HepG2 (cell line): ENCODE measurements around the gene RNF213. TPM values are rescaled to one million over a fixed set of nuclear protein-coding genes. Genes with fewer than 3 reads are reported as not detected.

Experiments used
- ATAC-seq: fragments of 200-7000 bp; cut with Tn5 transposase; 3 replicates; pipeline ENCODE4 v1.9.1; 2020; ENCODE audit warnings: mild to moderate bottlenecking, moderate library complexity
- BruUV-seq: library from RNA; stranded (reverse); fragments of 400-500 nt; replicated peaks from 2 replicates; lab custom pipeline; 2021; lab: Mats Ljungman, UMichigan
- CTCF ChIA-PET: fragments of 300-600 bp; formaldehyde crosslinking; extraction: SDS; loops from one replicate; lab custom pipeline; 2021; ENCODE audit warnings: low total read pairs, inconsistent platforms, low intra/inter-chr PET ratio; lab: Yijun Ruan, JAX
- POLR2A ChIA-PET: fragments of 350-600 bp; sonication (Branson Sonifier 250); formaldehyde crosslinking; loops from one replicate; lab custom pipeline; 2020; ENCODE audit warnings: antibody characterized with exemption, inconsistent platforms; lab: Yijun Ruan, JAX
- DNase-seq: peaks from one replicate; pipeline ENCODE4 v3.0.0-alpha.2; 2015; ENCODE audit warnings: low spot score
- FAIRE-seq: peaks from 3 replicates; lab custom pipeline; 2011; peaks lifted over from hg19 to GRCh38; lab: Jason Lieb, UNC
- H2AFZ ChIP-seq: one replicate; pipeline ENCODE4 v1.6.1; 2011; ENCODE audit warnings: low read length, inconsistent platforms
- H3K27ac ChIP-seq: fragments of 300-600 bp; 3 replicates; pipeline ENCODE4 v1.8.0; 2011; ENCODE audit warnings: mixed run types, mild to moderate bottlenecking, mixed read lengths, low read length, inconsistent platforms; ENCODE audit not compliant: insufficient read depth; ENCODE audit errors: extremely low read length
- H3K27me3 ChIP-seq, 2 experiments: fragments of 200-600 bp in 1 of 2; 2 replicates in 1 of 2; 3 replicates in 1 of 2; pipeline versions ENCODE4 v1.6.0 to v1.8.0; 2011; ENCODE audit warnings: low read length in 2 of 2, mild to moderate bottlenecking in 2 of 2, moderate library complexity in 2 of 2, inconsistent platforms in 1 of 2; ENCODE audit not compliant: insufficient read depth in 2 of 2, control insufficient read depth in 1 of 2
- H3K36me3 ChIP-seq, 2 experiments: fragments of 200-600 bp in 1 of 2; replicated peaks in 1 of 2; 2 replicates in 1 of 2; 3 replicates in 1 of 2; pipeline versions ENCODE4 v1.5.1 to v1.8.0; 2011; ENCODE audit warnings: low read length in 2 of 2, inconsistent platforms in 1 of 2; ENCODE audit not compliant: insufficient read depth in 2 of 2, control insufficient read depth in 1 of 2
- H3K4me1 ChIP-seq: 2 replicates; pipeline ENCODE4 v1.5.1; 2012; ENCODE audit warnings: low read length, inconsistent platforms; ENCODE audit not compliant: insufficient read depth
- H3K4me2 ChIP-seq: 2 replicates; pipeline ENCODE4 v1.6.0; 2011; ENCODE audit warnings: low read depth, low read length, inconsistent platforms
- H3K4me3 ChIP-seq, 3 experiments: fragments of 200-600 bp in 1 of 3; sonication (generic), shearing (Covaris generic) in 1 of 3; replicated peaks in 1 of 3; 2 replicates each; pipeline ENCODE4 v1.5.1; 2011 to 2016; ENCODE audit warnings: low read length in 3 of 3, inconsistent platforms in 2 of 3, low read depth in 2 of 3, mild to moderate bottlenecking in 2 of 3, control low read depth in 1 of 3, mixed read lengths in 1 of 3; ENCODE audit not compliant: insufficient read depth in 1 of 3
- H3K79me2 ChIP-seq: one replicate; pipeline ENCODE4 v1.6.1; 2011; ENCODE audit warnings: low read length, inconsistent platforms; ENCODE audit not compliant: insufficient read depth
- H3K9ac ChIP-seq: 2 replicates; pipeline ENCODE4 v1.6.0; 2011; ENCODE audit warnings: mild to moderate bottlenecking, low read depth, low read length, inconsistent platforms; ENCODE audit not compliant: insufficient read depth
- H3K9me3 ChIP-seq: 2 replicates; pipeline ENCODE4 v1.5.1; 2012; ENCODE audit warnings: mild to moderate bottlenecking, low read length
- H4K20me1 ChIP-seq: 2 replicates; pipeline ENCODE4 v1.6.0; 2011; ENCODE audit warnings: inconsistent platforms, mild to moderate bottlenecking, low read length, moderate library complexity; ENCODE audit not compliant: insufficient read depth
- BCLAF1 ChIP-seq: fragments of 450-650 bp; IDR thresholded peaks from 2 replicates; pipeline ENCODE4 v1.6.1; 2017; ENCODE audit warnings: mild to moderate bottlenecking
- HNF1A ChIP-seq, 2 experiments: sonication (generic) in 1 of 2; formaldehyde crosslinking in 1 of 2; IDR thresholded peaks; 2 replicates each; pipeline versions ENCODE4 v1.4.0 to v1.6.1; 2016 to 2020; ENCODE audit warnings: borderline replicate concordance in 1 of 2, low read depth in 1 of 2, mild to moderate bottlenecking in 1 of 2, missing genetic modification reagents in 1 of 2
- KDM4B ChIP-seq: sonication (generic); formaldehyde crosslinking; IDR thresholded peaks from 2 replicates; pipeline ENCODE4 v1.4.0; 2020; ENCODE audit warnings: missing genetic modification reagents
- NFKB2 ChIP-seq: sonication (generic); formaldehyde crosslinking; IDR thresholded peaks from 2 replicates; pipeline ENCODE4 v1.4.0; 2020; ENCODE audit warnings: missing genetic modification reagents, borderline replicate concordance
- PCBP2 ChIP-seq: fragments of 200-400 bp; formaldehyde crosslinking; optimal IDR thresholded peaks from 2 replicates; pipeline ENCODE3; 2018; ENCODE audit warnings: low read length, low read depth; ENCODE audit not compliant: poor library complexity, severe bottlenecking
- RBAK ChIP-seq: sonication (generic); formaldehyde crosslinking; IDR thresholded peaks from 2 replicates; pipeline ENCODE4 v1.5.1; 2020; ENCODE audit warnings: mild to moderate bottlenecking, missing genetic modification reagents
- ZBTB7A ChIP-seq: sonication (generic); formaldehyde crosslinking; IDR thresholded peaks from 2 replicates; pipeline ENCODE4 v1.8.0; 2022; ENCODE audit warnings: mild to moderate bottlenecking, missing genetic modification reagents
- ZNF383 ChIP-seq: sonication (generic); formaldehyde crosslinking; IDR thresholded peaks from 2 replicates; pipeline ENCODE4 v1.4.0; 2020; ENCODE audit warnings: missing genetic modification reagents, mild to moderate bottlenecking, borderline replicate concordance
- ZNF607 ChIP-seq: sonication (generic); formaldehyde crosslinking; IDR thresholded peaks from 2 replicates; pipeline ENCODE4 v1.5.1; 2020; ENCODE audit warnings: missing genetic modification reagents, mild to moderate bottlenecking, borderline replicate concordance
- ZNF772 ChIP-seq: sonication (generic); formaldehyde crosslinking; IDR thresholded peaks from 2 replicates; pipeline ENCODE4 v1.5.0; 2020; ENCODE audit warnings: mild to moderate bottlenecking, missing genetic modification reagents
- WGBS: methylation state at CpG from one replicate; pipeline ENCODE4 v1.1.6; 2017; ENCODE audit warnings: low lambda C conversion rate; 5-methylcytosine and 5-hydroxymethylcytosine counted together
- in situ Hi-C: cut with HindIII; loops from 2 replicates; pipeline ENCODE4 v1.10.0; 2017; ENCODE audit warnings: low pct_unique_long_range_greater_than_20kb; ENCODE audit not compliant: extremely low pct_ligation_motif_present
- intact Hi-C: fragments of 100-400 bp; cut with micrococcal nuclease; formaldehyde crosslinking; loops from one replicate; pipeline ENCODE4 v1.10.0; 2022; ENCODE audit not compliant: unreplicated experiment
- polyA plus RNA-seq, 8 experiments: library from polyadenylated mRNA; depleted of rRNA in 3 of 8; stranded (reverse) in 7 of 8; unstranded in 1 of 8; fragments of >200 nt; fragmentation: Illumina TruSeq in 4 of 8; extraction: Trizol in 4 of 8; gene quantifications; 2 replicates each; pipeline versions ENCODE4 v1.2.1 to v1.2.3, GENCODE V29; 2011 to 2016; ENCODE audit warnings: low read depth in 4 of 8, missing spikeins in 1 of 8, mixed read lengths in 1 of 8; ENCODE audit not compliant: insufficient read depth in 1 of 8
- total RNA-seq, 5 experiments: library from RNA; depleted of rRNA; stranded (reverse); fragments of >200 nt; fragmentation: Illumina TruSeq; extraction: Trizol; gene quantifications; 2 replicates each; pipeline ENCODE4 v1.2.3, GENCODE V29; 2016; ENCODE audit warnings: low read depth in 1 of 5
- TF ChIP-seq, protein P1 (sequence below): sonication (generic); formaldehyde crosslinking; IDR thresholded peaks from 2 replicates; pipeline ENCODE4 v1.4.0; 2020; ENCODE audit warnings: low read depth, mild to moderate bottlenecking, missing genetic modification reagents
- TF ChIP-seq, protein P2 (sequence below): sonication (generic); formaldehyde crosslinking; IDR thresholded peaks from 2 replicates; pipeline ENCODE4 v1.8.1; 2023; ENCODE audit warnings: mild to moderate bottlenecking, inconsistent platforms, moderate library complexity, missing genetic modification reagents, borderline replicate concordance

RNF213 gene
- total and polyA plus RNA-seq, 2 of the 13 experiments (the other 11 are each of a cell fraction or from before 2014, with no cell fraction given), result 38.6 to 38.7 TPM

DNA sequence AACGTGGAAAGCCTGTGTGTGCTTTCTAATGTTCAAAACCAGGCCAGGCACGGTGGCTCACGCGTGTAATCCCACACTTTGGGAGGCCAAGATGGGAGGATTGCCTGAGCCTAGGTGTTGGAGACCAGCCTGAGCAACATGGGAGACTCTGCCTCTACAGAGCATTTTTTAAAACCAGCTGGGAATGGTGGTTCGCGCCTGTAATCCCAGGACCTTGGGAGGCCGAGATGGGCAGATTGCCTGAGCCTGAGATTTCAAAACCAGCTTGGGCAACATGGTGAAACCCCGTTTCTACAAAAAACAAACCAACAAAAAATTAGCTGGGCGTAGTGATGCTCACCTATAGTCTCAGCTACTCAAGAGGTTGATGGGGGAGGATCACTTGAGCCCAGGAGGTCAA lies 26.4 kb downstream of the RNF213 start (continued):
- TF ChIP-seq PCBP2 (no peak), ZBTB7A (no peak), ZNF607 (CRISPR knock-in tag) (no peak), ZNF383 (no peak)

DNA sequence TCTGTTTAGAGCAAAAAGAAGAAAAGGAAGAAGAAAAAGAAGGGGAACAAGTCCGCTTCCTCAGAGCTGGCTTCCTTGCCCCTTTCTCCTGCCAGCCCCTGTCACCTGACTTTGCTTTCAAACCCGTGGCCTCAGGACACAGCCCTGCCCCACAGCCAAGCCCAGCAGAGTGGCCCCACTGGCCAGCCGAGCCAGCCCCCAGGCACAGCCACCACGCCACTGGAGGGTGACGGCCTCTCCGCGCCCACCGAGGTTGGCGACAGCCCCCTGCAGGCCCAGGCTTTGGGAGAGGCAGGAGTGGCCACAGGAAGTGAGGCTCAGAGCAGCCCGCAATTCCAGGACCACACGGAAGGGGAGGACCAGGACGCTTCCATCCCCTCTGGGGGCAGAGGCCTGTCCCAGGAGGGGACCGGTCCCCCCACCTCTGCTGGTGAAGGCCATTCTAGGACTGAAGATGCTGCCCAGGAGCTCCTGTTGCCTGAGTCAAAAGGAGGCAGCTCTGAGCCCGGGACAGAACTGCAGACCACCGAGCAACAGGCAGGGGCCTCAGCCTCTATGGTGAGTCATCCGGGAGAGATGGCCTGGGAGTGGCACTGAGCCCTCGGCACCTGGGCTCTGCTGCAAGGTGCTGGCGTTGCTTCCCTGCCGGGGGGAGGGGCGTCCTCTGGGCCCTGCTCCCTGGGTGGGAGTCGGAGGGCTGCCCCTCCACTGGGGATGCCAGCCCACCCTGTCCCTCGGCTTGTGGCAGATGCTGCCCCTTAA lies 27.3 kb downstream of the RNF213 start:
- Histone ChIP-seq H3K79me2 (no peaks in the 10 kb centered on the region), H3K9me3 (no peaks in the 10 kb centered on the region), H3K27me3 (no peaks in the 10 kb centered on the region), H3K36me3 (peaks cover 22 to 39% of the 10 kb centered on the region in 2 experiments), H3K4me1 (peaks cover 14% of the 10 kb centered on the region), H4K20me1 (no peaks in the 10 kb centered on the region), H2AFZ (no peak overlapping the region), H3K4me2 (no peak overlapping the region), H3K4me3 (no peak overlapping the region), H3K27ac (no peak overlapping the region), H3K9ac (no peak overlapping the region)
- CTCF ChIA-PET, result no interaction called here
- no peak; the same call in 2 of the 3 replicates for ATAC-seq
- POLR2A ChIA-PET, result no interaction called here
- intact Hi-C loops (no loop called here), in situ Hi-C loops (no loop called here)
- no TSS peak for BruUV-seq
- no peak for FAIRE-seq
- WGBS, result 97% methylated on average over 17 of the region's 22 CpGs
- DNase-seq, result no peak
- TF ChIP-seq ZNF772, result no peak
- no peak for TF ChIP-seq KDM4B (CRISPR knock-in tag)
- no peak for TF ChIP-seq BCLAF1
- TF ChIP-seq, protein P1, sequence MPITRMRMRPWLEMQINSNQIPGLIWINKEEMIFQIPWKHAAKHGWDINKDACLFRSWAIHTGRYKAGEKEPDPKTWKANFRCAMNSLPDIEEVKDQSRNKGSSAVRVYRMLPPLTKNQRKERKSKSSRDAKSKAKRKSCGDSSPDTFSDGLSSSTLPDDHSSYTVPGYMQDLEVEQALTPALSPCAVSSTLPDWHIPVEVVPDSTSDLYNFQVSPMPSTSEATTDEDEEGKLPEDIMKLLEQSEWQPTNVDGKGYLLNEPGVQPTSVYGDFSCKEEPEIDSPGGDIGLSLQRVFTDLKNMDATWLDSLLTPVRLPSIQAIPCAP (CRISPR knock-in tag), result no peak
- TF ChIP-seq NFKB2, result no peak
- no peak for TF ChIP-seq RBAK (CRISPR knock-in tag)
- no peak for TF ChIP-seq HNF1A (IDR thresholded peaks at IDR 0.05; ENCODE audit: low read depth)
- 0 out of 2 replicates have a peak, but pooled peaks have one; percentile 15 for TF ChIP-seq HNF1A (CRISPR knock-in tag; IDR thresholded peaks at IDR 0.05; ENCODE audit: borderline replicate concordance)
- TF ChIP-seq, protein P2, sequence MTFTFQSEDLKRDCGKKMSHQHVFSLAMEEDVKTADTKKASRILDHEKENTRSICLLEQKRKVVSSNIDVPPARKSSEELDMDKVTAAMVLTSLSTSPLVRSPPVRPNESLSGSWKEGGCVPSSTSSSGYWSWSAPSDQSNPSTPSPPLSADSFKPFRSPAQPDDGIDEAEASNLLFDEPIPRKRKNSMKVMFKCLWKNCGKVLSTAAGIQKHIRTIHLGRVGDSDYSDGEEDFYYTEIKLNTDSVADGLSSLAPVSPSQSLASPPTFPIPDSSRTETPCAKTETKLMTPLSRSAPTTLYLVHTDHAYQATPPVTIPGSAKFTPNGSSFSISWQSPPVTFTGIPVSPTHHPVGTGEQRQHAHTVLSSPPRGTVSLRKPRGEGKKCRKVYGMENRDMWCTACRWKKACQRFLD (CRISPR knock-in tag), result no peak
